MG63 (cell line): ENCODE results near the gene IL5. TPM values are rescaled to one million over a fixed set of nuclear protein-coding genes. Genes with fewer than 3 reads are reported as not detected.
"Not testable (repeated sequence)": the region's sequence is repeated elsewhere in the genome, so short reads cannot be mapped to it uniquely, and the experiment has no call there.

Experiments
- DNase-seq: peaks from one replicate; pipeline ENCODE4 v3.0.0-alpha.2; 2020
- H3K27me3 ChIP-seq: fragments of 250-450 bp; sonication (Bioruptor Pico); 2 replicates; pipeline ENCODE4 v1.5.1; 2020; ENCODE audit warnings: mild to moderate bottlenecking, moderate library complexity
- H3K36me3 ChIP-seq: fragments of 250-450 bp; sonication (Bioruptor Pico); 2 replicates; pipeline ENCODE4 v1.5.1; 2020; ENCODE audit warnings: mild to moderate bottlenecking, moderate library complexity
- H3K4me3 ChIP-seq: fragments of 250-450 bp; sonication (Bioruptor Pico); 2 replicates; pipeline ENCODE4 v1.5.1; 2020; ENCODE audit warnings: mild to moderate bottlenecking, moderate library complexity
- H3K9me3 ChIP-seq: fragments of 250-450 bp; sonication (Bioruptor Pico); 2 replicates; pipeline ENCODE4 v1.5.1; 2020; ENCODE audit warnings: mild to moderate bottlenecking, moderate library complexity
- total RNA-seq: library from RNA; depleted of rRNA; stranded (reverse); fragments of >200 nt; shearing (Covaris generic); gene quantifications from 2 replicates; pipeline ENCODE4 v1.2.3, GENCODE V29; 2014; ENCODE audit warnings: low replicate concordance

IL5 gene
- total RNA-seq, 1 experiment from 2014 or later = not detected

GRCh38 chr5:132547269-132547668 lies 3.9 kb upstream of the IL5 start:
- H3K27me3 ChIP-seq = peaks cover 7% of the 10 kb centered on the region
- 0 out of 2 replicates have a peak, but pooled peaks cover 2% of the 10 kb centered on the region for H3K9me3 ChIP-seq
- H3K36me3 ChIP-seq = no peaks in the 10 kb centered on the region
- DNase-seq = no peak
- H3K4me3 ChIP-seq = no peak overlapping the region

- Histone ChIP-seq H3K36me3 (no peaks in the 10 kb centered on the region), H3K9me3 (0 out of 2 replicates have a peak, but pooled peaks cover 2% of the 10 kb centered on the region), H3K27me3 (peaks cover 7% of the 10 kb centered on the region), H3K4me3 (no peak overlapping the region)
- no peak for DNase-seq
Measured at GRCh38 chr5:132546108-132546507, 2.8 kb upstream of the IL5 start.

GRCh38 chr5:132540764-132541163 lies 2.6 kb downstream of the IL5 start:
- no peak for DNase-seq
- Histone ChIP-seq H3K9me3 (no peaks in the 10 kb centered on the region), H3K4me3 (no peak overlapping the region), H3K27me3 (peaks cover 11% of the 10 kb centered on the region), H3K36me3 (no peaks in the 10 kb centered on the region)

GRCh38 chr5:132540149-132540548 lies 3.2 kb downstream of the IL5 start:
- Histone ChIP-seq H3K9me3 (no peaks in the 10 kb centered on the region), H3K36me3 (no peaks in the 10 kb centered on the region), H3K4me3 (no peak overlapping the region), H3K27me3 (peaks cover 17% of the 10 kb centered on the region)
- no peak for DNase-seq

GRCh38 chr5:132539716-132540115 lies 3.6 kb downstream of the IL5 start:
- Histone ChIP-seq H3K9me3 (no peaks in the 10 kb centered on the region), H3K27me3 (peaks cover 17% of the 10 kb centered on the region), H3K36me3 (no peaks in the 10 kb centered on the region), H3K4me3 (no peak overlapping the region)
- no peak for DNase-seq

GRCh38 chr5:132530946-132531345 lies 12.4 kb downstream of the IL5 start:
- H3K4me3 ChIP-seq = no peak overlapping the region
- H3K36me3 ChIP-seq = no peaks in the 10 kb centered on the region
- H3K27me3 ChIP-seq = peaks cover 26% of the 10 kb centered on the region
- no peaks in the 10 kb centered on the region for H3K9me3 ChIP-seq
- no peak for DNase-seq

GRCh38 chr5:132528866-132529634 lies 14.3 kb downstream of the IL5 start:
- no peaks in the 10 kb centered on the region for H3K36me3 ChIP-seq
- peaks cover 12% of the 10 kb centered on the region for H3K27me3 ChIP-seq
- no peak overlapping the region for H3K4me3 ChIP-seq
- no peaks in the 10 kb centered on the region for H3K9me3 ChIP-seq
- DNase-seq = peak; percentile 19

- no peaks in the 10 kb centered on the region for H3K36me3 ChIP-seq
- no peak for DNase-seq
Measured at GRCh38 chr5:132528021-132528420, 15.3 kb downstream of the IL5 start.

GRCh38 chr5:132526974-132527564 lies 16.3 kb downstream of the IL5 start:
- no peak overlapping the region for H3K4me3 ChIP-seq

More at GRCh38 chr5:132528021-132528420, 15.3 kb downstream of the IL5 start:
- H3K27me3 ChIP-seq = peaks cover 5% of the 10 kb centered on the region
- no peak overlapping the region for H3K4me3 ChIP-seq
- H3K9me3 ChIP-seq = no peaks in the 10 kb centered on the region

GRCh38 chr5:132526290-132526973 lies 16.9 kb downstream of the IL5 start:
- H3K9me3 ChIP-seq = peaks cover 3% of the 10 kb centered on the region; the same call in 1 of the 2 replicates

More at GRCh38 chr5:132526974-132527564, 16.3 kb downstream of the IL5 start:
- Histone ChIP-seq H3K9me3 (no peaks in the 10 kb centered on the region), H3K36me3 (no peaks in the 10 kb centered on the region), H3K27me3 (no peaks in the 10 kb centered on the region; the same call in 1 of the 2 replicates)
- no peak for DNase-seq

GRCh38 chr5:132525299-132525724 lies 18.0 kb downstream of the IL5 start:
- no peak for DNase-seq
- Histone ChIP-seq H3K27me3 (no peaks in the 10 kb centered on the region), H3K4me3 (no peak overlapping the region), H3K36me3 (no peaks in the 10 kb centered on the region), H3K9me3 (peaks cover 3% of the 10 kb centered on the region; the same call in 1 of the 2 replicates)

More at GRCh38 chr5:132526290-132526973, 16.9 kb downstream of the IL5 start:
- DNase-seq = peak; percentile 18
- H3K36me3 ChIP-seq = no peaks in the 10 kb centered on the region
- no peak overlapping the region for H3K4me3 ChIP-seq
- no peaks in the 10 kb centered on the region; the same call in 1 of the 2 replicates for H3K27me3 ChIP-seq

- H3K4me3 ChIP-seq, DNase-seq, H3K36me3 ChIP-seq: not testable (repeated sequence)
Measured at GRCh38 chr5:132524877-132525276, 18.4 kb downstream of the IL5 start.

GRCh38 chr5:132522067-132522466 lies 21.3 kb downstream of the IL5 start:
- H3K36me3 ChIP-seq, DNase-seq, H3K4me3 ChIP-seq, H3K27me3 ChIP-seq, H3K9me3 ChIP-seq: not testable (repeated sequence)

More at GRCh38 chr5:132524877-132525276, 18.4 kb downstream of the IL5 start:
- H3K27me3 ChIP-seq, H3K9me3 ChIP-seq: not testable (repeated sequence)

- H3K36me3 ChIP-seq, H3K27me3 ChIP-seq, DNase-seq, H3K4me3 ChIP-seq: not testable (repeated sequence)
- H3K9me3 ChIP-seq = peaks cover 31% of the 10 kb centered on the region
Measured at GRCh38 chr5:132513618-132514336, 29.5 kb downstream of the IL5 start.

- H3K4me3 ChIP-seq = no peak overlapping the region
- no peaks in the 10 kb centered on the region for H3K27me3 ChIP-seq
- H3K36me3 ChIP-seq = no peaks in the 10 kb centered on the region
- no peak for DNase-seq
- H3K9me3 ChIP-seq = peaks cover 31% of the 10 kb centered on the region
Measured at GRCh38 chr5:132510076-132510475, 33.2 kb downstream of the IL5 start.

GRCh38 chr5:132506094-132506692 lies 37.1 kb downstream of the IL5 start:
- peak; percentile 83 for DNase-seq
- no peak overlapping the region for H3K4me3 ChIP-seq
- H3K27me3 ChIP-seq = no peaks in the 10 kb centered on the region
- H3K9me3 ChIP-seq = peaks cover 13% of the 10 kb centered on the region
- H3K36me3 ChIP-seq = no peaks in the 10 kb centered on the region
